Measurements from ENCODE around the gene HYAL1. TPM values are rescaled to one million over a fixed set of nuclear protein-coding genes. Genes with fewer than 3 reads are reported as not detected.

Gene HYAL1, protein sequence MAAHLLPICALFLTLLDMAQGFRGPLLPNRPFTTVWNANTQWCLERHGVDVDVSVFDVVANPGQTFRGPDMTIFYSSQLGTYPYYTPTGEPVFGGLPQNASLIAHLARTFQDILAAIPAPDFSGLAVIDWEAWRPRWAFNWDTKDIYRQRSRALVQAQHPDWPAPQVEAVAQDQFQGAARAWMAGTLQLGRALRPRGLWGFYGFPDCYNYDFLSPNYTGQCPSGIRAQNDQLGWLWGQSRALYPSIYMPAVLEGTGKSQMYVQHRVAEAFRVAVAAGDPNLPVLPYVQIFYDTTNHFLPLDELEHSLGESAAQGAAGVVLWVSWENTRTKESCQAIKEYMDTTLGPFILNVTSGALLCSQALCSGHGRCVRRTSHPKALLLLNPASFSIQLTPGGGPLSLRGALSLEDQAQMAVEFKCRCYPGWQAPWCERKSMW
- total RNA-seq (ENCODE audit: low replicate concordance), result 0.60 and 0.94 TPM in 2 replicates

DNA sequence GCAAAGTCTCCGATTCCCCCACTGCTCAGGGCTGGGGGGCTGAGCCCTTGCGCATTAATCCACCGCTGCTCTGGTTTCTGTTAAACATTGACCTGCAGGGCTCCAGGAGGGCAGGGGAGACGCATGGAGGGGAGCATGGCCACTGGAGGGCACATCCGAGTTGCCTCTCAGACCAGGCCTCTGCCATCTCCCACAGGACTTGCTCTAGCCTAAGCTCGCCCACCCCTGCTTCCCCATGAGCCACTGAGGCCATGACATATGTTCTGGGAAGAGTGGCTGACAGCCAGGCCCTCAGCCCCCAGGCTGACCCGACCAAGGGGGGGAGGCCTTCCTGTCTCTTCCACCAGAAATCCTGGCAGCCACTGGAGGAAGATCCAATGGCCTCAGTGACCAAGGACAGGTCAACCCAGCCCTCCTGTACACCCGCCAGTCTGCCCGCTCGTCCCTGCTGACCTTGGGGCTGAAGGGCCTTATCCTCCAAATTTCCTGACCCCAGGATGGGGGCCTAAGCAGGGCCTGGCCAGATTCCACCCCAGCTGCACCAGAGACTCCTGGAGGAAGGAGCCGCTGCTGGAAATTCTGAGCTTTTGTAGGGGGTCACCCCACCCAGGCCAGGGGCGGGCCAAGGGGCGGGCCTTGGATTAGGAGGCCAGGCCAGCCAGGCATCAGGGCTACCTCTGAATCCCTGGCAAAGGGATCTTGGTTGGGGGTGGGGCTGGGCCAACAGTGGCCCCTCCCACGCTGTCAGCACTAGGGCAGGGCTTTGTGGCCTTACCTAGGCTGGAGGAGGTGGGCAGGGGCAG, at the start of gene HYAL1:
Gene HYAL1, minus strand, starts transcription at position 562 of the 803 bp plus-strand sequence. CDS start 618 bp downstream, outside the sequence.

GRCh38 chr3:50350527-50351322, 47.4 kb upstream of the HYAL1 start, which contains the start of the genes CYB561D2 and NPRL2:
Gene CYB561D2 (plus strand): TSS chr3:50350862. CDS start chr3:50351434, 572 bp downstream.
Gene NPRL2 (minus strand): TSS chr3:50350775. CDS start chr3:50350652, 123 bp downstream.

DNA sequence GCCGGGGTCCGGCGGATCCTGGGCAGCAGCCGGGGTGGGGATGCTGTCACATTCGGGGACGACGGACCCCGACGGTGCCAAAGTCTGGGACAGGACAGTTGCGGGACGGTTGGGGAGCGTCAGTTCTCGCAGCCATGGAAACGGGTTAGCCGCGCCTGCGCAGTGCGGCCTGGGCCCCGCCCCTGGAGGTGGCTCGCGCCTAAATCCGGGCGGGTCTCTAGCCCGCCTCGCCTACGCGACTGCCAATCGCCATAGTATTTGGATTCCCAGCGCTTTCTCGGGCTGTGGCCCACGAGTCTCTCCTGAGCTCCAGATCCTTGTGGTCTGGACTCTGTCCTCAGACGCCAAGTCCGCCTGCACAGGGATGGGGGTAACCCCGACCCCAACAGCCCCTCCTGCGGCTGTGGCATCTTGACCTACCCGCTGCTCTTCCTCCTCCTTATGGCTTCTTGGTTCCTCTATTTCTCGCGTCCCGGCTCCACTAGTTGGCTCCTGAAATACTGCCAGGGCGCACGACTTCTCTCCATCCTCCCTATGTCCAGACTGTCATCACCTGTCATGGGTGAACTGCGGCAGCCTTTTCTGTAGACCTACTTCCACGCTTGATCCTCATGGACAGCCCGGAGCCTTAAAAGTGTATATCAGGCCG, 42.3 kb upstream of the HYAL1 start, which contains the start of gene ZMYND10:
Gene ZMYND10, minus strand, starts transcription at position 147 of the 649 bp plus-strand sequence. CDS start 153 bp downstream, outside the sequence.

DNA sequence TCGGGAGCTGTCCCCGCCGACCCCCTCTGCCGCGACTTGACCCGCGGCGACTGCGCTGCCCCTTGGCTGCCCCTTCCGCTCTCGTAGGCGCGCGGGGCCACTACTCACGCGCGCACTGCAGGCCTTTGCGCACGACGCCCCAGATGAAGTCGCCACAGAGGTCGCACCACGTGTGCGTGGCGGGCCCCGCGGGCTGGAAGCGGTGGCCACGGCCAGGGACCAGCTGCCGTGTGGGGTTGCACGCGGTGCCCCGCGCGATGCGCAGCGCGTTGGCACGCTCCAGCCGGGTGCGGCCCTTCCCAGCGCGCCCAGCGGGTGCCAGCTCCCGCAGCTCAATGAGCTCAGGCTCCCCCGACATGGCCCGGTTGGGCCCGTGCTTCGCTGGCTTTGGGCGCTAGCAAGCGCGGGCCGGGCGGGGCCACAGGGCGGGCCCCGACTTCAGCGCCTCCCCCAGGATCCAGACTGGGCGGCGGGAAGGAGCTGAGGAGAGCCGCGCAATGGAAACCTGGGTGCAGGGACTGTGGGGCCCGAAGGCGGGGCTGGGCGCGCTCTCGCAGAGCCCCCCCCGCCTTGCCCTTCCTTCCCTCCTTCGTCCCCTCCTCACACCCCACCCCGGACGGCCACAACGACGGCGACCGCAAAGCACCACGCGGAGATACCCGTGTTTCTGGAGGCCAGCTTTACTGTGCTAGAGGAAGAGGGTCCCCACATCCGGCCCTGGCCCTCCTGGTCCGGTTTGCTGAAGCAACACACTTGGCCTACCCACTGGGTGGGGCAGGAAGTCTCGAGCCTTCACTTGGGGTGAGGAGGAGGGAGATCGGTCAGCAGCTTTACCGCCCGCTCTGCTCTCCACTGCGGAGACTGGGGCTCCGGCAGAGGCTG, 37.3 kb upstream of the HYAL1 start, which contains the start of gene RASSF1:
Gene RASSF1, minus strand, starts transcription at position 389 of the 882 bp plus-strand sequence. Its CDS starts 31 bp downstream, at position 358.

GRCh38 chr3:50327943-50328691, 24.7 kb upstream of the HYAL1 start, which contains the start of gene TUSC2:
Gene TUSC2 (minus strand): TSS chr3:50328223. CDS start chr3:50328099, 124 bp downstream.

GRCh38 chr3:50322386-50323091, 19.2 kb upstream of the HYAL1 start, which contains the start of gene HYAL2:
Gene HYAL2 (minus strand): TSS chr3:50322745. CDS start chr3:50320489, 2,256 bp downstream.

DNA sequence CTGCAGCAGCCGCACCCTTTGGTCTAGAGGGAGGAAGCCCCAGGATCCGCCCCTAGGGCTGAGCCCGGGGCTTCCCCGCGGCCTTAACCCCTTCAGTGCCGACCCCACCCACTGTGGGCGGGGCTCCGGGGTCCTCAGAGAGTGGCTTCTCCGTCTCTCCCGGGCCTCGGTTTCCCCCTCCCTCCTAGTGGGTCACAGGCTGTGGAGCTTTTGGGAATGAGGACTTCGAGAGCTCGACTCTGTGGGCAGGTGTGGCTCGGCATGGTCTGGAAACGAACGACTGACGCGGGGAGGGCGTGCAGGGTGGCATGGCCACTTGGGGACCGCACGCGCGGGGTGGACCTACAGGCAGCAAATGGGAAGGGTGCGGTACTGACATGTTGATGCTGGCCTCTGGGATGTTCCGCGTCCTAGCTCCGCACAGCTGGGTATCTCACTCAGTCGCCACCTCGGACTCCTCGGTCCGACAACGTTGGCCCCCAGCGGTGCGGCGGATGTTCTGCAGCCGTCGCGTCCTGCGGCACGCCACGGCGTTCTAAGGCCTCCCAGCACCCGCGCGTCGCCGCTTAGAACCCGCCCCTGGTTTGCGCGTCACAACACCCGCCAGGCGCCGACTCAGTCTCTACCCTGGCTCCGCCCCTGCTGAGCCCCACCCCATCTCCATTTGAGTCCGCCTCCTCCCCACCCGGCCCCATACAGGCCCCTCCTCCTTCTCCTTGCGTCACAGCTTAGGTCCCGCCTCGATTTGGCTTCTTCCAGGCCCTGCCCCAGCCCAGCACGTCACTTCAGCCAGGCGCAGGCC, 4.3 kb downstream of the HYAL1 start, which contains the start of the genes HYAL3 and NAA80:
Gene HYAL3, minus strand, starts transcription at position 570 of the 802 bp plus-strand sequence. CDS start 3,803 bp downstream, outside the sequence.
Gene NAA80, minus strand, starts transcription at position 570 of the 802 bp plus-strand sequence. CDS start 1,942 bp downstream, outside the sequence.

DNA sequence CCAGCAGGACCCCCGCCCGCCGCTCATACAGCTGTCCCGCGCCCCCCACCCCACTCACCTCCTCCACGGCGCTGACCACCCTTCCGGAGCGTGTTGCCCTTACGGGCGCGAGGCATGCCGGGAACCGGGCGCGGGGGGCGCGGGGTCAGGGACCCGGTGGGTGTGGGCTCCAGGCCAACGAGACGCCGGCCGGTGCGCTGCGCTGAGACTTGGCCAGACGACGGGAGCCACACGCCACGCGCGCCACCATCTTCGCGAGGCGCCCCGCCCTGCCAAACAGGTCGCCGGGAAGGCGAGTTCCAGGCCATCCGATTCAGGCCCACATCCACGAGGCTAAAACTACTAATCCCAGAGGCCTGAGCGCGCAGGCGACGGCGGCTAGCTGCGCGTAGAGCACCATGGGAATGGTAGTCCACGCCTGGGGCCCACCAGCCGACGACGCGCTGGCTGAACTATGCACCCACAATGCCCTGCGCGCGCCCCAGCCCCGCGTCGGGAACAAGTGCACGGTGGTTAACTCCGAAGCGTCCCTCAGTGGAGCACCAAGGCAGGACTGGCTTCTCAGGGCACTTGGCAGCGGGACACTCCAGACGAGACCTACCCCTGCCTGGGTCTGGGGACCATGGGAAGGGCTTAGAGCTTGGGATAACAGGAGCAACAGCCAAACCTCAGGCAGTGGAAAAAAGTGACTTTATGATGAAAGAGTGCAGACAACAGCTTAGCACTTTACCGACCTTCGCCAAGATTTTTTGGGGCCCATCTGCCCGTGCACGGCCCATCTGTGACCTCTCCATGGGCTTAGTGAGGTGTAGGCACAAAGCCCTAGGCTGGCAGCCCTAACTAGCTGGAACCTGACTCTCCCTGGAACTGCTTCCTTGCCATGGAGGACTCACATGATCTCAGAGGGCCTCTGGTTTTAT, 11.0 kb downstream of the HYAL1 start, which contains the start of gene IFRD2:
Gene IFRD2, minus strand, starts transcription at position 271 of the 920 bp plus-strand sequence. Its CDS starts 155 bp downstream, at position 116.

DNA sequence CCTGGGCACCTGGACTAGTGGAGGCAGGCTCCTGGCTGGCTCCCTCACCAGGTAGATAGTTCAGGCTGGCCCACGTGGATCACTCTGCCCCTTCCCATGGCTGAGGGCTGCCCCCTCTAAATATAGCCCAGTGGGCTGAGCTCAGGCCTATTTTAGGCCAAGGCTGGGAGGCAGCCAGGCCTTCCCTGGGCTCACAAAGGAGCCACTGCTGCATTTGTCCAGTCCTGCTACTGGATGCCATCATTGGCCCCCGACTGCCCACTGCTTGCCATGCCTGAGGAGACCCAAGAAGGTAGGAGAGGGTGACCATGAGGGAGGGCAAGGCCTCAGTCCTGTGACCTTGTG, 24.5 kb downstream of the HYAL1 start, which contains the start of gene LSMEM2:
Gene LSMEM2, plus strand, starts transcription at position 208 of the 345 bp plus-strand sequence. Its CDS starts 27 bp downstream, at position 235.

GRCh38 chr3:50268703-50269451, 34.5 kb downstream of the HYAL1 start, which contains the start of gene SEMA3B:
Gene SEMA3B (plus strand): TSS chr3:50269147. CDS start chr3:50269241, 94 bp downstream.

Other genes starting within 250 kb of the HYAL1 start
- gene RBM5, start 214.7 kb downstream of the HYAL1 start, total RNA-seq (ENCODE audit: low replicate concordance), result 135 and 864 TPM in 2 replicates
- gene SEMA3F, start 148.2 kb downstream of the HYAL1 start, total RNA-seq (ENCODE audit: low replicate concordance), result 3.7 and 7.4 TPM in 2 replicates
- gene GNAT1, start 112.0 kb downstream of the HYAL1 start, total RNA-seq (ENCODE audit: low replicate concordance), result not detected in 2 replicates
- not detected in 2 replicates for gene SLC38A3, start 98.3 kb downstream of the HYAL1 start, total RNA-seq (ENCODE audit: low replicate concordance)
- gene GNAI2, start 67.4 kb downstream of the HYAL1 start, total RNA-seq (ENCODE audit: low replicate concordance), result 308 and 476 TPM in 2 replicates
- 7.2 and 13.2 TPM in 2 replicates for gene SEMA3B, start 34.4 kb downstream of the HYAL1 start, total RNA-seq (ENCODE audit: low replicate concordance)
- gene LSMEM2, start 24.5 kb downstream of the HYAL1 start, total RNA-seq (ENCODE audit: low replicate concordance), result not detected in 2 replicates
- gene IFRD2, start 11.1 kb downstream of the HYAL1 start, total RNA-seq (ENCODE audit: low replicate concordance), result 35.9 and 57.7 TPM in 2 replicates
- 4.0 and 5.3 TPM in 2 replicates for gene HYAL3, start 4.2 kb downstream of the HYAL1 start, total RNA-seq (ENCODE audit: low replicate concordance)
- 0.82 and 1.8 TPM in 2 replicates for gene NAA80, start 4.2 kb downstream of the HYAL1 start, total RNA-seq (ENCODE audit: low replicate concordance)
- gene HYAL2, start 19.2 kb upstream of the HYAL1 start, total RNA-seq (ENCODE audit: low replicate concordance), result 63.8 and 67.0 TPM in 2 replicates
- gene TUSC2, start 24.6 kb upstream of the HYAL1 start, total RNA-seq (ENCODE audit: low replicate concordance), result 11.5 and 15.5 TPM in 2 replicates
- 16.4 and 31.6 TPM in 2 replicates for gene RASSF1, start 37.3 kb upstream of the HYAL1 start, total RNA-seq (ENCODE audit: low replicate concordance)
- gene ZMYND10, start 42.2 kb upstream of the HYAL1 start, total RNA-seq (ENCODE audit: low replicate concordance), result 0.70 and 1.1 TPM in 2 replicates
- 23.2 and 30.0 TPM in 2 replicates for gene NPRL2, start 47.2 kb upstream of the HYAL1 start, total RNA-seq (ENCODE audit: low replicate concordance)
- 32.7 and 33.1 TPM in 2 replicates for gene CYB561D2, start 47.3 kb upstream of the HYAL1 start, total RNA-seq (ENCODE audit: low replicate concordance)
- 27.1 and 28.9 TPM in 2 replicates for gene TMEM115, start 55.9 kb upstream of the HYAL1 start, total RNA-seq (ENCODE audit: low replicate concordance)
- gene CACNA2D2, start 200.1 kb upstream of the HYAL1 start, total RNA-seq (ENCODE audit: low replicate concordance), result under 0.01 TPM in 1 of 2 replicates, not detected in the other

All from smooth muscle cell of the coronary artery (primary cell).